H1 (cell line): ENCODE data around the gene SAMD14. TPM values are rescaled to one million over a fixed set of nuclear protein-coding genes. Genes with fewer than 3 reads are reported as not detected.

ENCODE experiments used
- CTCF ChIA-PET: fragments of 300-600 bp; sonication (Branson Sonifier 250); formaldehyde crosslinking; loops from one replicate; lab custom pipeline; 2021; ENCODE audit not compliant: partially characterized antibody; lab: Charles Lee
- POLR2A ChIA-PET: fragments of 300-600 bp; sonication (Branson Sonifier 250); formaldehyde crosslinking; loops from one replicate; lab custom pipeline; 2021; ENCODE audit warnings: inconsistent platforms; ENCODE audit not compliant: partially characterized antibody; lab: Charles Lee
- DNase-seq, 2 experiments: peaks; one replicate each; pipeline versions ENCODE4 v3.0.0 to v3.0.0-alpha.2; 2010 to 2022; ENCODE audit warnings: low spot score in 2 of 2, low read depth in 1 of 2, mixed read lengths in 1 of 2
- FAIRE-seq: peaks from 2 replicates; lab custom pipeline; 2011; peaks lifted over from hg19 to GRCh38; lab: Jason Lieb, UNC
- H2AFZ ChIP-seq: 2 replicates; pipeline ENCODE4 v1.8.1; 2012; ENCODE audit warnings: low read length, inconsistent platforms
- H2AK5ac ChIP-seq: 2 replicates; pipeline ENCODE4 v1.6.1; 2013; ENCODE audit warnings: low read depth, low read length
- H2BK120ac ChIP-seq: replicated peaks from 2 replicates; pipeline ENCODE3; 2013; ENCODE audit warnings: low read depth, low read length, inconsistent platforms
- H2BK12ac ChIP-seq: 2 replicates; pipeline ENCODE4 v1.6.1; 2013; ENCODE audit warnings: low read depth, low read length
- H2BK15ac ChIP-seq: 2 replicates; pipeline ENCODE4 v1.6.1; 2013; ENCODE audit warnings: low read length
- H2BK20ac ChIP-seq: 2 replicates; pipeline ENCODE4 v1.6.1; 2013; ENCODE audit warnings: low read length
- H2BK5ac ChIP-seq: 2 replicates; pipeline ENCODE4 v1.6.1; 2013; ENCODE audit warnings: low read depth, low read length
- H3K14ac ChIP-seq: 2 replicates; pipeline ENCODE4 v1.6.1; 2013; ENCODE audit warnings: inconsistent platforms; ENCODE audit not compliant: insufficient read length
- H3K18ac ChIP-seq: 2 replicates; pipeline ENCODE4 v1.6.1; 2013; ENCODE audit warnings: low read length; ENCODE audit errors: extremely low read depth
- H3K23ac ChIP-seq: 2 replicates; pipeline ENCODE4 v1.6.1; 2013; ENCODE audit warnings: inconsistent platforms; ENCODE audit not compliant: insufficient read length
- H3K23me2 ChIP-seq: 2 replicates; pipeline ENCODE4 v1.6.1; 2013; ENCODE audit warnings: low read depth, low read length
- H3K27ac ChIP-seq: 2 replicates; pipeline ENCODE4 v1.6.1; 2011; ENCODE audit warnings: low read depth, low read length, inconsistent platforms
- H3K27me3 ChIP-seq, 4 experiments: replicated peaks in 1 of 4; 1 replicate in 1 of 4; 2 replicates in 3 of 4; pipeline versions ENCODE4 v1.6.1 to v1.8.1; 2011 to 2013; ENCODE audit warnings: low read length in 3 of 4, mild to moderate bottlenecking in 3 of 4, inconsistent platforms in 2 of 4, mixed read lengths in 2 of 4, moderate library complexity in 1 of 4; ENCODE audit not compliant: control insufficient read depth in 3 of 4, insufficient read depth in 3 of 4; ENCODE audit errors: extremely low read depth in 1 of 4
- H3K36me3 ChIP-seq, 4 experiments: 2 replicates each; pipeline versions ENCODE4 v1.6.1 to v1.8.1; 2011 to 2013; ENCODE audit warnings: mild to moderate bottlenecking in 4 of 4, low read length in 3 of 4, moderate library complexity in 2 of 4, control low read depth in 1 of 4, inconsistent platforms in 1 of 4; ENCODE audit not compliant: insufficient read depth in 4 of 4, control insufficient read depth in 2 of 4
- H3K4ac ChIP-seq: replicated peaks from 2 replicates; pipeline ENCODE3; 2013; ENCODE audit warnings: low read length, low read depth, mixed read lengths, inconsistent platforms; ENCODE audit not compliant: insufficient read length
- H3K4me1 ChIP-seq, 4 experiments: replicated peaks in 1 of 4; 1 replicate in 1 of 4; 2 replicates in 3 of 4; pipeline versions ENCODE4 v1.6.1 to v1.8.1; 2011 to 2013; ENCODE audit warnings: low read length in 3 of 4, inconsistent platforms in 2 of 4, mixed read lengths in 1 of 4; ENCODE audit not compliant: insufficient read depth in 4 of 4, control insufficient read depth in 3 of 4
- H3K4me2 ChIP-seq, 2 experiments: 2 replicates each; pipeline versions ENCODE4 v1.6.1 to v1.8.1; 2011 to 2013; ENCODE audit warnings: low read depth in 2 of 2, low read length in 2 of 2, control low read depth in 1 of 2, inconsistent platforms in 1 of 2, mild to moderate bottlenecking in 1 of 2; ENCODE audit not compliant: insufficient read depth in 1 of 2
- H3K4me3 ChIP-seq, 4 experiments: fragments of 200-600, 300-600 bp in 1 of 4; sonication (generic), shearing (Covaris generic), sonication (Bioruptor Twin) in 1 of 4; 2 replicates each; pipeline versions ENCODE4 v1.5.1 to v1.8.1; 2011 to 2016; ENCODE audit warnings: low read length in 4 of 4, low read depth in 3 of 4, control low read depth in 2 of 4, inconsistent platforms in 2 of 4, mild to moderate bottlenecking in 2 of 4, mixed read lengths in 1 of 4, moderate library complexity in 1 of 4; ENCODE audit not compliant: insufficient read depth in 2 of 4; ENCODE audit errors: extremely low read depth in 1 of 4
- H3K56ac ChIP-seq: replicated peaks from 2 replicates; pipeline ENCODE3; 2013; ENCODE audit warnings: low read depth, mild to moderate bottlenecking, mixed read lengths, low read length, inconsistent platforms; ENCODE audit not compliant: insufficient read length
- H3K79me1 ChIP-seq: 2 replicates; pipeline ENCODE4 v1.6.1; 2013; ENCODE audit warnings: low read depth, low read length, control low read depth
- H3K79me2 ChIP-seq, 2 experiments: 2 replicates each; pipeline versions ENCODE4 v1.6.1 to v1.8.1; 2012 to 2013; ENCODE audit warnings: low read length in 2 of 2, mild to moderate bottlenecking in 2 of 2, inconsistent platforms in 1 of 2; ENCODE audit not compliant: insufficient read depth in 2 of 2, control insufficient read depth in 1 of 2
- H3K9ac ChIP-seq, 4 experiments: replicated peaks in 1 of 4; 1 replicate in 1 of 4; 2 replicates in 3 of 4; pipeline versions ENCODE4 v1.6.1 to v1.8.1; 2011 to 2013; ENCODE audit warnings: low read depth in 3 of 4, low read length in 3 of 4, control low read depth in 2 of 4, mild to moderate bottlenecking in 2 of 4, moderate library complexity in 2 of 4, inconsistent platforms in 1 of 4; ENCODE audit errors: extremely low read depth in 1 of 4
- H3K9me3 ChIP-seq, 2 experiments: 2 replicates each; pipeline versions ENCODE4 v1.6.1 to v1.8.1; 2012 to 2013; ENCODE audit warnings: mild to moderate bottlenecking in 2 of 2, moderate library complexity in 2 of 2, control low read depth in 1 of 2, inconsistent platforms in 1 of 2, low read depth in 1 of 2, low read length in 1 of 2, mixed read lengths in 1 of 2; ENCODE audit not compliant: insufficient read depth in 2 of 2
- H4K20me1 ChIP-seq, 2 experiments: replicated peaks in 1 of 2; 2 replicates each; pipeline versions ENCODE3 to v1.8.1; 2011 to 2013; ENCODE audit warnings: inconsistent platforms in 2 of 2, low read length in 2 of 2, mild to moderate bottlenecking in 1 of 2; ENCODE audit not compliant: insufficient read depth in 2 of 2, control insufficient read depth in 1 of 2
- H4K5ac ChIP-seq: 2 replicates; pipeline ENCODE4 v1.6.1; 2013; ENCODE audit warnings: low read length, low read depth, mixed read lengths, inconsistent platforms; ENCODE audit not compliant: insufficient read length
- H4K8ac ChIP-seq: 2 replicates; pipeline ENCODE4 v1.8.0; 2013; ENCODE audit warnings: mild to moderate bottlenecking, moderate library complexity, low read length, inconsistent platforms; ENCODE audit not compliant: insufficient read depth; ENCODE audit errors: extremely low read depth
- H4K91ac ChIP-seq: replicated peaks from 2 replicates; pipeline ENCODE3; 2013; ENCODE audit warnings: low read length, mixed read lengths, inconsistent platforms; ENCODE audit not compliant: insufficient read length
- POU5F1 ChIP-seq: IDR thresholded peaks from 2 replicates; pipeline ENCODE4 v1.6.1; 2011; ENCODE audit warnings: low read depth, mild to moderate bottlenecking, low read length, moderate library complexity
- TAF1 ChIP-seq: IDR thresholded peaks from 2 replicates; pipeline ENCODE4 v1.6.1; 2011; ENCODE audit warnings: mild to moderate bottlenecking, low read depth, low read length
- WGBS, 2 experiments: shearing (Covaris generic) in 1 of 2; methylation state at CpG; one replicate each; pipeline versions ENCODE4 v1.1.6 to v1.1.7; 2013 to 2015; ENCODE audit warnings: low lambda C conversion rate in 2 of 2, mixed read lengths in 2 of 2, inconsistent platforms in 1 of 2, low coverage in 1 of 2, missing lambda C conversion rate in 1 of 2; ENCODE audit not compliant: insufficient replicate concordance in 2 of 2, insufficient coverage in 1 of 2, insufficient read length in 1 of 2; ENCODE audit errors: extremely low coverage in 1 of 2, missing lambda C conversion rate in 1 of 2; 5-methylcytosine and 5-hydroxymethylcytosine counted together
- polyA plus RNA-seq, 7 experiments: library from polyadenylated mRNA; depleted of rRNA in 3 of 7; stranded (reverse) in 5 of 7; unstranded in 2 of 7; fragments of >200 nt in 5 of 7; fragments of 200-250 nt in 2 of 7; gene quantifications; 1 replicate in 5 of 7; 2 replicates in 1 of 7; 4 replicates in 1 of 7; pipeline versions ENCODE4 v1.2.1 to v1.2.3, GENCODE V29; 2011 to 2013; ENCODE audit warnings: missing spikeins in 2 of 7, mixed read lengths in 2 of 7
- total RNA-seq: library from RNA; stranded (reverse); fragmentation: NEBNext Ultra II Directional; extraction: Animal tissue kit (Norgen Biotek cat#: 25700); gene quantifications from 2 replicates; pipeline ENCODE4 v1.2.1, GENCODE V29; 2021

Gene SAMD14
- total and polyA plus RNA-seq, 2 of the 8 experiments (the other 6 are each of a cell fraction or from before 2014, with no cell fraction given), result 5.7 to 5.8 TPM

DNA sequence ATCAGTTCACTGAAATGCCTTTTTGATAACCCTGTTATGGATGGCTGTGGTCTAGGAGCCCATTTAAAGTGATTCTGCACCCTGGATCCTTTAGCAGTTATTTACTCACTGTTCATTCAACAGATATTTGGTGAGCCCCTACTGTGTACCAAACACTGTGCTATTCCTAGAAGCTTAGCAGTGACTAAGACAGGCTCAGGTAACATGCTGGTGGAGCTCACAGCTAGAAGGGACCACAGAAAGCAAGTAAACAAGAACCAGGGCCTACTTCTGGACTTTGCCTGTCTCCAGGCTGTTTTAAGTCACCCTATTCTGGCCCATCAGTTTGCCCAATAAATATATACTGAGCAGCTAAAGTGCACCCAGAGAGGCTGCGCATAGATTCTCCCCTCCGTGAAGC, 63.0 kb downstream of the SAMD14 start:
- Histone ChIP-seq H3K27me3 (no peaks in the 10 kb centered on the region), H3K9me3 (peaks cover 0 to 3% of the 10 kb centered on the region in 2 experiments; a peak in 1 of 4 replicates), H3K79me1 (peaks cover 2% of the 10 kb centered on the region; the same call in 1 of the 2 replicates)
- TF ChIP-seq POU5F1 (no peak), TAF1 (no peak)
- TF ChIP-seq, all 59 proteins: peak for 0
- no peak overlapping the region for H2BK12ac ChIP-seq
- ChIA-PET CTCF (interaction anchor here (0.7 to 5.4 kb wide), 11 partner anchors 10 to 207 kb away, joined by 3 to 49 read pairs (median 6); partner anchors contain the start of gene ITGA3), POLR2A (no interaction called here)
- H3K9ac ChIP-seq, result no peak overlapping the region
- H3K79me2 ChIP-seq, result no peaks in the 10 kb centered on the region
- no peak overlapping the region for H3K4me3 ChIP-seq
- H3K27ac ChIP-seq, result no peak overlapping the region
- DNase-seq (no peak), FAIRE-seq (no peak)
- H4K8ac ChIP-seq, result no peak overlapping the region
- 95% methylated on average over 2 of the region's 2 CpGs; no CpG with 5 or more reads in 1 of the 2 experiments for WGBS, 2 experiments
- no peak overlapping the region for H3K18ac ChIP-seq
- no peak overlapping the region for H3K56ac ChIP-seq
- H2BK5ac ChIP-seq, result no peak overlapping the region
- H2BK120ac ChIP-seq, result no peak overlapping the region
- H3K36me3 ChIP-seq, result peaks cover 0 to 5% (median 2%) of the 10 kb centered on the region in 4 experiments; a peak in 2 of 8 replicates
- H4K5ac ChIP-seq, result no peak overlapping the region
- H3K4ac ChIP-seq, result no peak overlapping the region
- H4K91ac ChIP-seq, result no peak overlapping the region
- no peak overlapping the region for H2AK5ac ChIP-seq
- no peak overlapping the region for H3K4me2 ChIP-seq
- peaks cover 0 to 7% (median 2%) of the 10 kb centered on the region in 4 experiments; a peak in 5 of 7 replicates for H3K4me1 ChIP-seq
- no peak overlapping the region for H2BK15ac ChIP-seq
- H4K20me1 ChIP-seq, result peaks cover 0 to 2% of the 10 kb centered on the region in 2 experiments
- H2AFZ ChIP-seq, result no peak overlapping the region
- H3K23me2 ChIP-seq, result no peaks in the 10 kb centered on the region
- no peak overlapping the region for H3K23ac ChIP-seq
- H2BK20ac ChIP-seq, result no peak overlapping the region
- H3K14ac ChIP-seq, result no peak overlapping the region
